ENCODE measurements around the gene ADAMTS18. TPM values are rescaled to one million over a fixed set of nuclear protein-coding genes. Genes with fewer than 3 reads are reported as not detected.

The ADAMTS18 gene
- total and polyA plus RNA-seq, 9 donors: 0.05 to 2.3 (median 0.79) TPM; not detected in 1

GRCh38 chr16:77233799-77234519 lies 200.9 kb downstream of the ADAMTS18 start:
- no peaks in the 10 kb centered on the region for H3K36me3 ChIP-seq
- no peak for TF ChIP-seq EP300 (IDR thresholded peaks at IDR 0.05)
- no peak for TF ChIP-seq CTCF (IDR thresholded peaks at IDR 0.05)
- TF ChIP-seq POLR2A (IDR thresholded peaks at IDR 0.05): no peak
- no peaks in the 10 kb centered on the region for H3K9me3 ChIP-seq
- intact Hi-C loops (cut with DNase I): loop anchor here in 1 of 4 donors (10.0 kb wide), 1 partner anchor 351 kb away; no protein-coding TSS in a partner anchor
- H3K4me3 ChIP-seq: no peak overlapping the region
- no peak overlapping the region for H3K27ac ChIP-seq
- WGBS, 3 donors: 69 to 73% (median 71%) methylated on average over 9 of the region's 9 CpGs
- no peak for DNase-seq
- H3K27me3 ChIP-seq: no peaks in the 10 kb centered on the region
- H3K4me1 ChIP-seq (ENCODE audit: insufficient read depth): no peaks in the 10 kb centered on the region

Other genes starting within 250 kb of the ADAMTS18 start
- gene MON1B, start 243.8 kb downstream of the ADAMTS18 start, total RNA-seq: 10 to 100 TPM; 11.8 to 42.1 (median 26.7) TPM
- gene MON1B, start 243.8 kb downstream of the ADAMTS18 start, polyA plus RNA-seq: 10 to 100 TPM; 15.2 to 16.5 TPM
- gene SYCE1L, start 235.6 kb downstream of the ADAMTS18 start, total RNA-seq: 10 to 100 TPM in 4 of 7 donors, 1 to 10 TPM in 3; 4.4 to 56.0 (median 12.1) TPM
- 1 to 10 TPM in 1 of 2 donors, not detected in 1; 5.6 TPM for gene SYCE1L, start 235.6 kb downstream of the ADAMTS18 start, polyA plus RNA-seq